Thyroid gland (tissue), 4 donors: ENCODE data around the gene ADIPOR1.

Experiments
- CTCF ChIP-seq, 6 experiments: fragments of 200-600 bp in 3 of 6; fragments of 450-650 bp in 3 of 6; sonication (generic) in 3 of 6; IDR thresholded peaks; one replicate each; pipeline ENCODE4 v1.5.1; 2016 to 2019; ENCODE audit warnings: antibody characterized with exemption in 6 of 6, mild to moderate bottlenecking in 2 of 6, inconsistent platforms in 1 of 6, moderate library complexity in 1 of 6
- POLR2A ChIP-seq, 2 donors: fragments of 450-650 bp; IDR thresholded peaks; one replicate each; pipeline ENCODE4 v1.6.1; 2017; ENCODE audit warnings: antibody characterized with exemption in 2 of 2, mild to moderate bottlenecking in 2 of 2, moderate library complexity in 1 of 2

GRCh38 chr1:202965422-202965821 lies 7.3 kb upstream of the ADIPOR1 start:
- TF ChIP-seq CTCF (IDR thresholded peaks at IDR 0.05), result no peak
- no peak for TF ChIP-seq POLR2A (IDR thresholded peaks at IDR 0.05)
